Esophagus squamous epithelium (tissue), 4 donors: ENCODE data around the gene CAMK1D.

Experiments
- CTCF ChIP-seq, 6 experiments: fragments of 450-650 bp in 4 of 6; fragments of 200-600 bp in 2 of 6; sonication (generic) in 2 of 6; IDR thresholded peaks; one replicate each; pipeline ENCODE4 v1.5.1; 2016 to 2019; ENCODE audit warnings: antibody characterized with exemption in 6 of 6, mild to moderate bottlenecking in 4 of 6, moderate library complexity in 4 of 6
- POLR2A ChIP-seq, 4 donors: fragments of 450-650 bp; IDR thresholded peaks; one replicate each; pipeline ENCODE4 v1.6.1; 2017; ENCODE audit warnings: antibody characterized with exemption in 4 of 4, mild to moderate bottlenecking in 4 of 4, moderate library complexity in 3 of 4

- TF ChIP-seq POLR2A (IDR thresholded peaks at IDR 0.05), result no peak
- TF ChIP-seq CTCF (IDR thresholded peaks at IDR 0.05), result no peak
These were observed 241.6 kb downstream of the CAMK1D start for GRCh38 chr10:12590675-12591659.
